G401.6 (cell line): ENCODE measurements around the gene PCBP4.
"Not testable (repeated sequence)": the region's sequence is repeated elsewhere in the genome, so short reads cannot be mapped to it uniquely, and the experiment has no call there.

Experiments used
- FAIRE-seq: peaks from 2 replicates; lab custom pipeline; 2012; peaks lifted over from hg19 to GRCh38; lab: Jason Lieb, UNC

Gene PCBP4

DNA sequence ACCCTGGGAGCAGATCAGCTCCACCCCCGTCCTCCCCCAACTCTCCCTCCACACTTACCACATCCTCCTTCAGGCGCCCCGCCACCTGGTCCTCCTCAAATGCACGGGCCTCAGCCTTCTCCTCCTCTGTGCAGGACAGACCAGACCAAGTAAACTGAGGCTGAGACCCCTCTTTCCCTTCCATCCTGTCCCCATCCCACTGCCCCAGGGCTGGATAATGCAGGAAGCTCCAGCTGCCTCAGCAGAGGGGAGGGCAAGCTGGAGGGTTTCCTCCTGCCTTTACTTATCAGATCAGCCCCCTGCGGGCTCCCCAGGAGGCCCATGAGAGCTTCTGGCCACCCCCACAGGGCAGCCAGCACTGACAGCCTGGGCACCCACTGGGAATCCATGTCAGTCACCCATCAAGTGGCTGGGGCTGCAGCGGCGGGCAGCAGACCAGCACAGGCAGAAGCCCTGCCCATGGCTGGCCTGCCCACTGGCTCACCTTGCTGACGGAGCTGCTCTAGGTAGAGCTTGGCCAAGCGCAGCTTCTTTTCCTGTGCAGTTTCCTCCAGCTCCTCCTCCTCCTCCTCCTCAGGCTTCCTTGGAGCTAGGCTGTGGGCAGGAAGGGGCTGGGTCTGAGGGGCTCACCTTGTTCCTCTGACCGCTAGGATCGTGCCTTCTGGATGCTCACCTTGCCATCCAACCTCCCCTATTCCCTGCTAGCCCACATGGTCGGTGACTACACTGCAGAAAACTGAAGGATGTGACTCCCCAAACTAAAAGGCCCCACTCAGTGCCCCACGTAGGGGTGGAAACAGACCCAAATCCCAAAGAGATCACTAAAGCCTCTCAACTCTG lies 29.4 kb downstream of the PCBP4 start:
- no peak for FAIRE-seq

DNA sequence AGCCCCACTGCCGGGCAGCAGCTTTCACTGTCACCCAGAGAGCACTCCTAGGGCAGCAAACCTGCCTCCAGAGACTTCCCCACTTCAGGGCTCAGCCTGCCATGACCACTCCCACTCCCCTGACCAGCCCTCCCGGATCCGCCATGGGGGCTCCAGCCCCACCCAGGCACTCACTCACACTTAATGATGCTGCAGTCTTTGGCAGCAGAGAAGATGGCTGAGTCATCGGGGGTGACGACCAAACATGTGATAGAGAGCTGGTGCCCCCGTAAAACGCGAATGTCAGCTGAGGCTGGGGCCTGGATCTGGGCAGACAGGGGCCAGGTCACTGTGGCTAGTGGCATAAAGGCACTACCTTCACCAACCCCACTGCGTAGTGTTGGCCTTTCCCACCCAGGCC lies 30.2 kb downstream of the PCBP4 start:
- FAIRE-seq: no peak

DNA sequence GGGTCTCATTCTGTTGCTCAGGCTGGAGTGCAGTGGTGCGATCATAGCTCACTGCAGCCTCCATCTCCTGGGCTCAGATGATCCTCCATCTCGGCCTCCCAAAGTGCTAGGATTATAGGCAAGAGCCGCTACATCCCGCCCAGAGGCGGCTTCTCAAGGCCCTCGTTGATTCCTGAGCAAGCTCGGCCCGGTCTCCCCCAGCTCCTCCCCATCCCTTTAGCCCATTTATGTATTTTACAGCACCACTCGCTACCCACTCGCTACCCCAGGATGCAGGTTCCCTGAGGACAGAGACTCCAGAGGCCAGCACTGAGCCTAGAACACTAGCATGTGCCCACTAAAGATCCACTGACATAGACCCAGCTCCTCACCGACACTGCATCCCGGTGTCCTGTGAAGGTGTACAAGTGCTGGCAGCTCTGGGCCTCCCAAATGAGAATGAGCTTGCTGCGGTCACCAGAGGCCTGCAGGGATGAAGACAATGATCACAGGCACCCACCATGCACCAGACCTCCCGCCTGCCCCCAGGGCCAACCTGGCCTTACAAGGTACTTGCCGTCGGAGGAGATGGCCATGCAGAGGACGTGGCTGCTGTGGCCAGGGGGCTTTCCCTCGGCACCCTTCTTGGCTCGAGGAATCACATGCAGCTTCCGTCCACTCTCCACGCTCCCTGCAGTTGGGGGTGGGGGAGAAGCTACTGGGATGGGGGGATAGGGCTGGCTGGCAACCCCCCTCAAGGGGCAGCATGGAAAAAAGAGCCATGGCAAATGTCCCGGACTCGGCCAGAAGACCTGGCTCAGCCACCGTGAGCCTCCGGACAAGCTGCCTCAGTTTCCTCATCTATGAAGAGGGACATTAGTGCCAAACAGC lies 31.1 kb downstream of the PCBP4 start:
- FAIRE-seq: no peak

DNA sequence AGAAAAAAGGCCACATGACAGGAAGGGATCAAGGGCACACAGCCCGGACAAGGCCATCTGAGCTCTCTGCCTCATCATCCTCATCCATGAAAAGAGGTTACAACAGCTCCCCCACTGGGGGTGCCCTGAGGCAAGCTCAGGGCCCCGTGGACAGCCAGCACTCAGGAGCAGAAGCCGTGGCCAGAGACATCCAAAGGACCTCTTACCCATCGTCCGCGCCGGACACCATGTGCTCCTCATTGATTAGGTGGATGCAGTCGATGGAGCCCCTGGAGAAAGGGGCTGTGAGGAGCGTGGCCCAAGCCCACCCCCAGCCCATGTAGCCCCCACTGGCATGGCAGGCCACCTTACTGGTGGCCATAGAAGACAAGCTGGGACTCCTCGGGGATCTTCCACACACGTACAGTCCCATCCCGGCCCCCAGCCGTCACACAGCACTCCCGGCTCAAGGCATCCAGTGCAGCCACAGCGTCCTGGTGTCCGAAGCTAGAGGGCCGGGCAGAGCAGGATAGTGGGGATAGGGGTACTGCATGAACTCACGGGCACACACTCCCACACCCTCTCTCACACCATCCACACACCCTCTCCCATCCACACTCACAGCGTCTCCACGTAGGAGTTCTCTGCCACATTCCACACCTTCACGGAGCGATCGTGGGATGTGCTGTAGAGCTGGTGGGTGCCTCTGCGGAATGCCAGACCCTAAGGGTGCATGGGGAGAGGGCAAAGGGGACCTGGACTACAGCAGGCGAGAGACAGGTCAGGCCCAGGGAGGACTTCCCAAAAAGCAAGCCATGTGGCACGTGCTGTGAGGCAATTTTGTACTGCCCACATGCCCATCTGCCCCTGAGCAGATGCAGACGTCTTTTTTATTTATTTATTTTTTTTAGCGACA lies 32.0 kb downstream of the PCBP4 start:
- no peak for FAIRE-seq

DNA sequence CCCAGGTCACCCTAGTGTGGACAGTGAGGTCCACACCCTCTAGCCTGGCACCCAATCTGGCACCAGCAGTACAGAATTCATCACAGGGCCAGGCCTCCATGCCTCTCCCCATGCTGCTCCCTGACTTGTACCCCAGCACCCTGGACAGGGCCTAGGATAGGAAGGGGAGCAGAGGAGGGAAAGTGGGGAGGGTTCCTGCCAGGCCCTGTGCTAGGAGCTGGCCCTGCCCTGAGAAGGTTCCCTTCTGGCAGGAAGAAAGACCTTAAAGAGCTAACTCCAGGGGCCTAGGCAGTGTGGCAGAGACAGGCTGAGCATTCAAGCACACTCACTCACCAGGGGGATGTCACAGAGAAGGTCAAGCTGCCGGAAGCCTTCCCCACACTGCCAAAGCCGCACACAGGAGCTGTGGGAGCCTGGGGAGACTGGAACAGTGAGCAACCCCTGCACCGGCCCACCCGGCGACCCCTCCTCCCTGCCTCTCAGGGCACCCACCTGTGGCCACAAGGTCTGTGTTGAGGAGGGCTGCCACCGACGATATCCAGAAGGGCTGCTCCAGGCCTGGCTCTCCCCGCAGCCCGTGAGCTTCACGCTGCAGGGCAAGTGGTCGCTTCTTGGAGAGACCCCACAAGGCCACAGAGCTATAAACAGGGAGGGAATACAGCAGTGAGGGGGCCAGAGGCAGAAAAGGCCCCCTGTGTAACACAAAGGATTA lies 33.0 kb downstream of the PCBP4 start:
- FAIRE-seq: no peak

DNA sequence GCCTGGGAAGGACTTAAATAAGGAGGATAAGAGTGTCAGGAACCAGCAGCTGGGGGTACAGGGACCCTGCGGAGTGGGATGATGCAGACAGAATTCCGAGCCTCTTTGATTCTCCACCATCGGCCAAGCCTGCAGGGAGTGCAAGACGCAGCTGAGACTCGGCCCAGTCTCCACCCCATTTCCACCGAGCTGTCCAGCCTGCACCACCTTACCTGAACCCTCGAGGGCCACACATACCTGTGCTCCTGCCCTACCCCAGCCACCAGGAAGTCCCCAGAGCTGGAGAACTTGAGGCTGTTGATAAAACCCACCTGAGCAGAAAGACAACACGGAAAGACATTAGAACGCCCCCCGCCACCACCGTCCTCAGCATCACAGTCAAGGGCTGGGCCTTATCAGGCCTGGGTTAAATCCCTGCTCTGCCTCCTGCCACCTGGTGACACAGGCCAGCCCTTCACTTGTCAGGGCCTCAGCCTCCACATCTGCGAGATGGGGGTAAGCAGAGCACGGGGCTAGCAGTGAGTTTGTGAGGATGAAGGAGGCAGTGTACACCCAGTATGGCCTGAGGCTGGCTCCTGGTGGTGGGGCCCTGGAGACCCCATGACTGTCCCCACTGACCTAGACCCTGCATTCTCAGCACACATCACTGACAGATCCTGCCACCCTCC lies 33.6 kb downstream of the PCBP4 start:
- no peak for FAIRE-seq

DNA sequence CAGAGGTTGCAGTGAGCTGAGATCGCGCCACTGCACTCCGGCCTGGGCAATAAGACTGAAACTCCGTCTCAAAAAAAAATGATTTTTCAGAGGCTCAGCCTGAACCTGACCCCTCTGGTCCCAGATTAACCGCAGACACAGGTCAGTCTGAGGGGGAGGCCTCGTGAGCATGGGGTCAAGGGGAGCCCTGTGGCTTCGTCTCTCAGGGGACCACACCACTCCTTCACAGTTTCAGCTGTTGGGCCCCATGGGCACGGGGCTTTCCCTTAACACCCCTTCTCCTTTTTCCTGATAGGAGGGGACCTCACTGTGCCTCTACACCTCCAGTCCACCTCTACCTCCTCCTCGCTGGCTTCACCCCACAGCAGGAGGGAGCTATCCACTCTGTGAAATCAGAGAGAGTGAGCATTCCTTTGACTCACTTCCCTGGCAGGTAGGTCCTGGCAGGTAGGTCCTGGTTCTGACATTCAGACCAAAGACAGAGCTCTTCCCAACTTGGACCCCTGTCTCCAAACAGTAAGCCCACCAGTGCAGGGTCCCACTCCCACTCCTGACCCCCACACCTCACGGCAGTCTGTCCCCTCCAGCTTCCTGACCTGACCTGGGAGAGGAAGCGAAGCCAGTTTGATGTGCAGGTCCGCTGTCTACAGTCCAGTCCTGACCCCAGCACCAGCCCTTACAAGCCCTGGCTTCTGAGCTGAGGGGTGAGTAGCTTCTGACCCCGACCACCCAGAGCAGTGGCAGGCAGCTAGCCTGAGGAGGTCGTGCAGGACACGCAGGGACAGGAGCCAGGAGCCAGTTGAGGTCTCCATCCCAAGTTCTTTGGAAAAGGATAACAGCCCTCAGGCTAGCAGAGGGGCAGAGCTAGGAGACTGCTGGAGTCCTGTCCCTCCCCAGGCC lies 34.5 kb downstream of the PCBP4 start:
- no peak for FAIRE-seq

DNA sequence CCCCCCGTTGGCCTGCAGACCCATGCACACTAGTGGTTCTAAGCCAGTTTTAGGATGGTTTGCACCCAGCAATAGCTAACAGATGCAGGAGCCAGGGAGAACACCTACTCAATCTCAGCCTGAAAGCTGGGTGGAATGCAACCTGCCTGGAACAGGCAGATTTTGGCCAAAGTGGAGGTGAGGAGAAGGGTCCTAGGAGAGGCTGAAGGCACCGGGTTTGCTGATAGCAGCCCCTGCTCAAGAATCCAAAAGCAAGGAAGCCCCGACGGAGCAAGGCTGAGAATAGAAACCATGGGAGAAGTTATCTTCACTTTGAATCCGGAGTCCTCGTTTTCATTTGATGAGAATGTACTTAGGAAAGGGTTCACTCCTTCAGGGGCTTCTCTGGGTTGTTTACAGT lies 35.5 kb downstream of the PCBP4 start:
- no peak for FAIRE-seq

DNA sequence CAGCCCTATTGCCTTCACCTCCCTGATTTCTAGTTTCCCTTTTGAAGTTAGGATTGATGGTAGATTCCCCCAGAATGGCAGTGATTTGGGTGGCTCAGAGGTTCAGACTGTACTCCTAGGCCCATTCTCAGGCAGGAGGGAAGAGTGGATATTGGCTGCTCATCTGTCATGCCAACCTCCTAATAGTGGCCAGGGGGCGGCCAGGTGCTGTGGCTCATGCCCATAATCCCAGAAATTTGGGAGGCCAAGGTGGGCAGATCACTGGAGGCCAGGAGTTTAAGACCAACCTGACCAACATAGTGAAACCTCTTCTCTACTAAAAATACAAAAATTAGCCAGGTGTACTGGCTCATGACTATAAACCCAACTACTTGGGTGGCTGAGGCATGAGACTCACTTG lies 36.8 kb downstream of the PCBP4 start:
- FAIRE-seq: no peak

DNA sequence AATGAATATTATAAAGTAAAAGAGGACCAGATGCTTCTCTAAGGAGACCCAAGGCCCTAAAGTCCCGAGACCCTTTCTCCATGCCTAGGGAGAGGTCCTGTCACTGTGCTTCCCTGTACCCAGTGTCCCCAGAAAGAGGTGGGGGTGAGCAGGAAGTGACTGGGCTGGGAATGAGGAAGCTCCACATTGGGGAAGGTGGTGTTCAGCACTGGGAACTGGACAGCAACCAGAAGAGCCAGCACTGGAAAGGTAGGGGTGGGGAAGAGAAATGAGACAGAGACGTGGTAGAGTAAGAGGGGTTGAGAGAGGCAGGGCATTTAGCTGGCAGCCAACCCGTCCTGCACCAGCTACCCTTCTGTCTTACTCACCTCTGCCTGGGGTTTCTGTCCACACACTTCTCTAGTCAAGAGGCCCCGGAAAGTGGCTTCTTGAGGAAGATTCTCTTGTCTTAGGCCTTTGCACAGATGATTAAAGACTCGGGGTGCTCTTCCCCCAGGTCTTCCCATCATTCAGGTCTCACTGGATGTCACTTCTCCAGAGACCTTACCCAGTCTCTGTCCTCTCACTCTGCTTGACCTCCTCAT lies 37.7 kb downstream of the PCBP4 start:
- no peak for FAIRE-seq

DNA sequence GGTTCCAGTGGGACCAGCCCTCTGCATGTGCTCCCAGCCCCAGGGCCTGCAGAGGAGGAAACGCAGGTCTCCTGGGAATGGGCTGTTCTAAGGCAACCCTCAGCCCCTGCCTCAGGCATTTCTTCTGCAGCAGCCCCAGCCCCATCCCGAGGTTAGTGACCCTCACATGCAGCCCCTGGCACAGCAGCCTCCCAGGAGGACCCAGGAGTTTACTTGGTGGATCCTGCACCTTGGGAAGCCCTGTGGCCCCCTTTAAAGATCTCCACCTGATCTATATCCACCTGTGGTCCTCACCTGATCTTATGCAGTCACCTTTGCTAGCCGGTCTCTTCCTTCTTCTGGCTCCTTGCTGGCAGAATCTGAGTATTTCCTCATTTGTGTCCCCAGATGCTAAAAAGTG lies 38.3 kb downstream of the PCBP4 start:
- FAIRE-seq: not testable (repeated sequence)

DNA sequence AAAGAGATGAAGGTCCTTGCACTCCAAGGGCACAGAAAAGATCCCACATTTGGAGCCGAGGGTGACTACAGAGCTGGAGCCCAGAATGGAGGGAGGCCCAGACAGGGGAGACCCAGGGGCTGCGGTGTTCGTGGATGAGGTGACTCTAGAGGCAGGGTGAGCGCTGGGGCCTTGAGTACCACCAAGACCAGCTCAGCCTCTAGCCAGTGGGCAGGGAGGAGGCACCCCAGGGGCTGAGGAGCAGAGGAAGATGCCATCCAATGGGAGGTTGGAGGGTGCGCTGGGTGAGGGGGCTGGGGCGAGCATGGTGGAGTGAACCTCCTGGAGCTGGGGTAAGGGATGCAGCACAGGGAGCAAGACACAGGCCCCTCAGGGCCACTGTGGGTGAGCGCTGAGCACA lies 38.8 kb downstream of the PCBP4 start:
- FAIRE-seq: no peak

DNA sequence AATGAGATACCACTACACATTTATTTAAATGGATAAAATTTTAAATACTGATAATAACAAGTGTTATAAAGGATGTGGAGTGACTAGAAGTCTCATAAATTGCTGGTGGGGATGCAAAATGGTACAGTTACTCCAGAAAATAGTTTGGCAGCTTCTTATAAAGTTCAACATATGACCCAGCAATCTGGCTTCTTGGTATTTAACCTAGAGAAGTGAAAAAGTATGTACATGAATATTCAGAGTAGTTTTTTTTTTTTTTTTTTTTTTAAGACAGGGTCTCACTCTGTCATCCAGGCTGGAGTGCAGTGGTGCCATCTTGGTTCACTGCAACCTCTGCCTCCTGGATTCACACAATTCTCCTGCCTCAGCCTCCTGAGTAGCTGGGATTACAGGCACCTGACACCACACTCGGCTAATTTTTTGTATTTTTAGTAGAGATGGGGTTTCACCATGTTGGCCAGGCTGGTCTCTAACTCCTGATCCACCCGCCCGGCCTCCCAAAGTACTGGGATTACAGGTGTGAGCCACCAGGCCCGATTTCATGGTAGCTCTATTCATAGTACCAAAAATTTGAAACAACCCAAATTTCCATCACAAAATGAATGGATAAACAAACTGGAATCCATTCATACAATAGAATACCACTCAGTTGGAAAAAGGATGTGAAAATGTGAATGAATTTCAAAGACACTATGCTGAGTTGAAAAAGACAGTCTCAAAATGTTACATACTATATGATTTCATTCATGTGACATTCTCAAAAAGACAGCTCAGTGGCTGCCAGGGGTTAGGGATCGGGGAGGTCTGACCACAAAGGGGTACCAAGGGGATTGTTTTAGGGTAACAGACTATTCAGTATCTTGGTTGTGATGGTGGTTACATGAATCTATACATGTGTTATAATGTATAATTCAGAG lies 39.9 kb downstream of the PCBP4 start:
- no peak for FAIRE-seq

DNA sequence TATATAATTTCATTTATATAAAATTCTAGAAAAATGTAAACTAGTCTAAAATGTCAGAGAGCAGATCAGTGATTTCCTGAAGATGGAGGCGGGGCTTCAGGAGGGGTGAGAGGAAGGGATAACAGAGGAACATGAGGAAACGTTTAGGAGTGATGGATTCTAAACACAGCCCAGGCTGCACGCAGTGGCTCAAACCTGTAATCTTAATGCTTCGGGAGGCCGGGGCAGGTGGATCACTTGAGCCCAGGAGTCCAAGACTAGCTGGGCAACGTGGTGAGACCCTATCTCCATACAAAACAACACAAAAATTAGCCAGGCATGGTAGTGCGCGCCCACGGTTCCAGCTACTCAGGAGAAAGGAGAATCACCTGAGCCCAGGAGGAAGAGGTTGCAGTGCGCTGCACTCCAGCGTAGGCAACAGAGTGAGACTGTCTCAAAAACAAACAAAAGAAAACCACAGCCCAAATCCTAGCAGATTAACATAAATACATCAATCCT lies 46.1 kb downstream of the PCBP4 start:
- FAIRE-seq: no peak

DNA sequence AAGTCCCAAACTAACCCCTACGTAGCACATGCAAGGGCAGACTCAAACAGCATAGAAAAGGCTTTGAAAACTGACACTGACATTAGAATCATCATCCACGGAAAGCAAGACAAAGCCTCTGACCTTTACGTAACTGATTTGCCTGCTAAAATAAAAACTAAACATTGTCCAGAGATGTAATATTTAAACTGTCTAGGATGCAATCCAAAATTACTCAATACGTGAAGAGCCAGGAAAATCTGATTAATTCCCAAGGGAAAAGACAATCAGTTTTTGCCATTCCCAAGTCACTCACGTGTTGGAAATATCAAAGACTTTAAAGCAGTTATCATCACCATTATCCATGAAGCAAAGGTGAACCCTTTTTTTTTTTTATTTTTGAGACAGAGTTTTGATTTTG lies 50.8 kb downstream of the PCBP4 start:
- FAIRE-seq: no peak

DNA sequence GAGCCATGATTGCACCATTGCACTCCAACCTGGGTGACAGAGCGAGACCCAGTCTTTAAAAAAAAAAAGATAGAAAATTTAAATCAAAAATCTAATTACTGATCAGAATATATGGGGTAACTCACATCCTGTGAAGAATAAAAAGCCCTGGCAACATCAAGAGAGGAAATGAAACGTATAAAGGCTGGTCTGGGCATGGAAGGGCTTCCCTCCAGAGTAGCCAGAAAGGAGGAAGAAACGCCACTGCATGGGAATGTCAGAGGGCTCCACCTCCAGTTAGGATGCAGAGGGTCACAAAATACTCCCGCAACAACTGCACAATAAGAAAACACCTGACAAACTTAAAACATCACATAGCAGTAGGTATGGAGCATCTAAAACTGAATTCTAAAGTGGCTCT lies 59.2 kb downstream of the PCBP4 start:
- FAIRE-seq: no peak
